ENCODE data around the gene PPP1R12B.

The PPP1R12B gene

GRCh38 chr1:202579806-202580205 is 231.3 kb downstream of the PPP1R12B start (continued):
- no peak for TF ChIP-seq ZNF350 (tag by site-specific recombination; IDR thresholded peaks at IDR 0.05)
- no peak for TF ChIP-seq ZNF404 (tag by site-specific recombination; IDR thresholded peaks at IDR 0.05)
- no peak for TF ChIP-seq ZNF558 (tag by site-specific recombination; IDR thresholded peaks at IDR 0.05)
- TF ChIP-seq OSR2 (tag by site-specific recombination; IDR thresholded peaks at IDR 0.05): no peak
- no peak for TF ChIP-seq ZNF221 (tag by site-specific recombination; IDR thresholded peaks at IDR 0.05; ENCODE audit: borderline replicate concordance)
- no peak for TF ChIP-seq ZNF555 (tag by site-specific recombination; conservative IDR thresholded peaks at IDR 0.05)
- no peak for TF ChIP-seq ZNF148 (tag by site-specific recombination; IDR thresholded peaks at IDR 0.05; ENCODE audit: borderline replicate concordance)
- no peak for TF ChIP-seq TCF7L2 (IDR thresholded peaks at IDR 0.05; ENCODE audit: borderline replicate concordance, low read depth, low read length)

GRCh38 chr1:202580619-202581018 is 232.1 kb downstream of the PPP1R12B start:
- no peak overlapping the region for H3K4me3 ChIP-seq (ENCODE audit: low read depth, low read length)
- H3K27ac ChIP-seq (ENCODE audit: extremely low read depth, low read depth, low read length): no peak overlapping the region
- CTCF ChIA-PET: interaction anchor here (2.3 kb wide), 1 partner anchor 9 kb away, joined by 11 read pairs; no protein-coding TSS in a partner anchor
- TF ChIP-seq ZNF518A (tag by site-specific recombination; conservative IDR thresholded peaks at IDR 0.05; ENCODE audit: low read depth) (no peak), KLF17 (tag by site-specific recombination; IDR thresholded peaks at IDR 0.05) (no peak), GLIS1 (tag by site-specific recombination; IDR thresholded peaks at IDR 0.05) (no peak), ZSCAN30 (tag by site-specific recombination; IDR thresholded peaks at IDR 0.05) (no peak), ZNF239 (tag by site-specific recombination; IDR thresholded peaks at IDR 0.05) (no peak), ZNF692 (tag by site-specific recombination; IDR thresholded peaks at IDR 0.05) (peak; percentile 90), ZNF184 (tag by site-specific recombination; IDR thresholded peaks at IDR 0.05) (no peak), ZNF280D (tag by site-specific recombination; IDR thresholded peaks at IDR 0.05) (no peak), ZNF350 (tag by site-specific recombination; IDR thresholded peaks at IDR 0.05) (no peak), ZNF473 (tag by site-specific recombination; IDR thresholded peaks at IDR 0.05) (no peak), ZFP69B (tag by site-specific recombination; IDR thresholded peaks at IDR 0.05) (peak; percentile 79), PBX3 (CRISPR knock-in tag; IDR thresholded peaks at IDR 0.05) (no peak)
- peaks cover 0 to 7% of the 10 kb centered on the region in 2 experiments; a peak in 1 of 3 replicates for H3K36me3 ChIP-seq (ENCODE audit: control insufficient read depth in 2 of 2, insufficient read depth in 1 of 2, low read length in 2 of 2)
- H3K9me3 ChIP-seq (ENCODE audit: control insufficient read depth, insufficient read depth, low read depth, low read length): no peaks in the 10 kb centered on the region
- peaks cover 8% of the 10 kb centered on the region for H3K4me1 ChIP-seq (ENCODE audit: control insufficient read depth, insufficient read depth, low read length)
- POLR2A ChIA-PET: no interaction called here
